Glomerular visceral epithelial cell (primary cell): ENCODE measurements around the gene BCAN.
A peak's percentile ranks its signal among the peaks of the same experiment; 100 is the strongest.

Source experiments
- DNase-seq: peaks from one replicate; pipeline ENCODE4 v3.0.0-alpha.2; 2016; ENCODE audit errors: extremely low spot score

Gene BCAN

DNA sequence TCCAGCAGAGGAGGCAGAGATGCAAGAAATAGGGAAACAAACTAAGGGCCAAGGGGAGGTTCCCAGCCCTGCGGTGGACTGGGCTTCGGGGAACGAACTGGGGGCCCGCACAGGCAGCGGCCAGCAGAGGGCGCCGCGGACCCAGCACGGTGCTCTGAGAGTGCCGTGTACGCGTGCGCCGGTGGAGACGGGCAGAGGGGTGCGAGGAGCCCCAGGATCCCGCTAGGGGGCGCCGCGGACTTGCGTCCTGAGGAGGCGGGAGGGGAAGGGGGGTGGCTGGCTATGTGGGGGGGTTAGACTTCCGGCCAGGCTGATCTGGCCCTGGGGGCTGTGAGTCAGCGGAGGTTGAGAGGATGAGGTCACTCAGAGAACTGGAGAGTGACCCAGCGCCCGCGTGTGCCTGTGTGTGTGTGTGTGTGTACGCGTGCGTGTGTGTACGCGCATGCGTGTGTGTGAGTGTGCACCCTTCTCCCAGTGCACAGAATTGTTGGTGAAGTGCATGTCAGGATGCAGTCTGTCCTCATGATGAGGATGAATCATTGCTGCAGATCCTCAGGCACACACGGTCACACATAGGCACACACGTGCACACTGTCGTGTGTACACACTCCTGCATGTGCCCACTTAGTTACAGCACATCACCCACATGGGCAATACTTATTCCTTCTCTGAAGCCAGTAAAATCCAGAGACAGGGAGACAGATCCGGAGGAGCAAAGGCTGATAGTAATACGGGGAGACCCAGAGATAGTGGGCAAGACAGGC lies 18.3 kb downstream of the BCAN start:
- peak; percentile 99 for DNase-seq

DNA sequence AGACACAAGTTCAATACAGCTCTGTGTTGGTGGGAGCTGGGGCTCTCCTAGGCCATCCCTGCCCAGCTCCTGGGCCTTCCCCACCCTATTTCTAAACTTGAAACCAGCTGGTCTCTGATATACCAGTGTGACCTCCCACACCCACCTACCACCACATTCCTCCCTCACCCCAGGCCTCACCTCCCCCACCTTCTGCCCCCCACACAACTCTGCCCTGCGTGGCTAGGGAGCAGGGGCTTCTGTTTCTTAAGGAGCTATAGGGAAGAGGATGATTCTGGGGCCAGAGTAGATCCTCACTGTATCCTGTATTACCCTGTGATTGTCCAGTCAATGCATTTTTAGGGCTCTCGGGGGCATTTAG lies 18.8 kb downstream of the BCAN start:
- no peak for DNase-seq

DNA sequence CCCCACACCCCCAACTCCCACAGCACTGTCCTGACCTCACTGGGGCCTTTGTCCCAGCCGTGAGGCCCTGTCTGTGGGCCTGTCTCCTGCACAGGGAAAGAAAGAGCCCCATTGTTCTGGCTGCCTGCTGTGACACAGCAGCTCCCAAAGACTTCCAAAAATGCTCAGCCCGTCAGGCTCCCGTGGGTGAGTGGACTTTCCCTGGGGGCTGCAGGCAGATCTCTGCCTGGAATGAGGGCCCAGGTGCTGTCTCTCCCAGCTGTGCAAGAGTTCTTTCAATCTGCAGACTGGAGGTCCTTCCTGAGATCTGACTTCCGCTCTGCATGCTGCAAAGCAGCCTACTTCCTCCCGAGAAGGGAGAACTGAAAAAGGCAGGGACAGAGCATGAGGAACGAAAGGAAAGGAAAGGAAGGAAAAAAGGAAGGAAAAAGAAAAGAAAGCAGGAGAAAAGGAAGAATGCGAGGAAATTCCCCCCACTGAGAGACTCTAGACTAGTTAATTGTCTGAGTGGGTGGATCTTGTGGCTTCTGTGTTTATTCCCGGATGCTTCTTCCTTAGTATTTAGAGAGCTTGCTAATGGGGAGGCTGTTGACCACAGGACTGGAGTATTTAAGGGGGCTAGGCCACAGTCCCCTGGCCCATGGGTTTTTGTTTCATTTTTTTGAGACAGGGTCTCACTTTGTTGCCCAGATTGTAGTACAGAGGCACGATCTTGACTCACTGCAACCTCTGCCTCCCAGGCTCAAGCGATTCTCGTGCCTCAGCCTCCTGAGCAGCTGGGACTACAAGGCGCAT lies 20.3 kb downstream of the BCAN start:
- DNase-seq: no peak

DNA sequence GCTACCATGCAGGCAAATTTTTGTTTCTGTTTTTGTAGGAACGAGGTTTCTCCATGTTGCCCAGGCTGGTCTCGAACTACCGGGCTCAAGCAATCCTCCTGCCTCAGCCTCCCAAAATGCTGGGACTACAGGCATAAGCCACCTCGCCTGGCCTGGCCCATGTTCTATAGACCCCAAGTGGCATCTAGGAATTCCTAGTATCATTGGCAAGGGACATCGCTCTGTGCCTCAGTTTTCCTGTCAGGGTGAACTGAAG lies 20.8 kb downstream of the BCAN start:
- DNase-seq: no peak

DNA sequence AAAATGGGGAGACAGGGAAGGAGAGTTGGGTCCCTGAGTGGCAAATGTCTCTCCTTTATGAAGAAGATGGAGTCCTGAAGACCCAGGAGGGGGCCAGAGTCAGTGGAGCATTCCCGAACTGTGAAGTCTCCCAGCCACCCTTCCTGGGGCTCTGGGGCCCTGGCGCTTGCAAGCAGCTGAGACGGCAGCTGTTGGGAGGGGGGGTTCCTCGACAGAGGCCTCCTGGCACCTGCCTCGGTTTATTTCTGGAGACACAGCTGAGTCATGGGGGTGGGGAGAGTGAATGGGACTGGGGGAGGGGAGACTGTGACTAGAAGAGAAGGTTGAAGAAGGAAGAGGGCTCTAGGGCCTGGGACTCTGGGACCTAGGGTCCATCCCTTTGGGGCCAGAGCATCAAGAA lies 21.3 kb downstream of the BCAN start:
- peak; percentile 20 for DNase-seq

DNA sequence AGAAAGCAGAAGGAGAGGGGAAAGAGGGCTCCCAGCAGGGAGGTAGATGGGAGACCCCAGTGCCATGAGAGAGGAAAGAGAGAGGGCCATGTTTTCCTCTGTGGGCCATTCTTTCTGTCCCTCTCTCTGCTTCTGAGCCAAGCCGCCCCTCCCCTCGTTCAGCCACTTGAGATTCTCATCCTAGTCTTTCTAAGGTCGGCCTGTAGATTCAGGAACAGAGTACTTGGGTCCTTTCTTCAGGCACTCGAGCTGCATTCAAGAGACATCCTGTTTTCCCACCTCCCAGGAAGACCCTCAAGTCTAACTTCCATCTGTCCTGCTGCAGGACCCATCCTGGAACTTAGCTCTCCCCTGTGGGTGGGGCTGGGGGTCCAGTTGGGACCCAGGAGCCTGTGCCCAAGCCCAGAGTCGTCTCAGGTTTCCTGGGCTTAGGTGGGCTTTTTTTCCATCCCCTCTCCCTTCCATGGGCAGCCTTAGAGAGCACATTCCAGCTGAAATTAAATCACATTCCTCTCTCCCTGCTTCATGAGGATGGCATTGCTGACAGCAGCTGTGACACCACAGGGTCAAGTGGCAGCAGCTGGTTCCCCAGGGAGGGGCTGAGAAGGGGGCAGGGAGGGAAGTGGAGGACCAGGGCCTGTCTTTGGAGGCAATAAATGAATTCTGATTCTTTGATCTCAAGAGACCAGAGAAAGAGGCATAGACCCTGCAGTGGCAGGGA lies 22.3 kb downstream of the BCAN start:
- peak; percentile 26 for DNase-seq

DNA sequence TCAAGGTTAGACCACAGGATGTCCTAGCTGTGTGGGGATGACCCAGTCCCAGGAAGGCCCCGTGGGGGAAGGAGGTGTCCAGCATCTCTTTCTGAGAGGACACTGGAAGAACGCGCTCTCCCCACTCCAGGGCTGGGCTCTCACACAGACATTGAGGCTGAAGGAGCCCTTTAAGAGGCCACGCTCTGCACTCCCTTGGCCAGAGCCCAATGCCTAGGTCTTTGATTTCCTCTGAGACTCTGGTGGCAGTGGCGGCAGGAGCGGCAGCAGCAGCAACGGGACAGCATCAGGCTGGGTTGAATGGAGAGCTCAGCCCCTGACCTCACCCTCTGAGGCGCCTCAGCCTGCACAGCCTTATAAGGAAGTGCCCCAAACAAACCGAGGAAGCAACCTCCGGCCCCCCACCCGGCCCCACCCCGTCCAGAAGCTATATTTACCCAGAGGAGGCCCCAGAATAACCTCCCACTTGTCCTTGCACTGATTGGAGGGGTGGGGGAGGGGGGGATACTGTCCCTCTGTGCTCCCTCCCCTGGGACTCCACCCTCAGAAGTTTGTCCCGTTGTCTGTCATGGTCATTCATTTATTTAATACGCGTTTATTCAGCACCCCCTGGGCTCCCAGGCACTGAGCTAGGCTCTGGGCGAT lies 23.0 kb downstream of the BCAN start:
- peak; percentile 20 for DNase-seq

DNA sequence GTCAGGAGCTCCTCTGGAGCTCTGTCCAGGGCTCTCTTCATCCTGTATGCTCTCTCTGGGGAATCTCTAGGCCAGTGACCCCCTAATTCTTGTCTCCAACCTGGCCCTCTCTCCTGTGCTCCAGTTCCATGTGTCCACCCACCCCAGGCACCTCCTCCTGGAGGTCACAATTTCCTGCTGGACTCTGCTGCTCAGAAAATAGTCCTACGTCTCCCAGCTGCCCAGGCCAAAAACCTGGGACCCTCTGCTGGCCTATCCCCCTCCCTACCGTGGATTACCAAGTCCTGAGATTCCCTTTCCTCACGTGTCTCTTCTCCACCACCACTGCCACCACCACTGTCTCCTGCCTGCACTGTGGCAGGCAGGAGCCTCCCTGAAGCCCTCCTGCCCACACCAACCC lies 23.6 kb downstream of the BCAN start:
- DNase-seq: no peak

DNA sequence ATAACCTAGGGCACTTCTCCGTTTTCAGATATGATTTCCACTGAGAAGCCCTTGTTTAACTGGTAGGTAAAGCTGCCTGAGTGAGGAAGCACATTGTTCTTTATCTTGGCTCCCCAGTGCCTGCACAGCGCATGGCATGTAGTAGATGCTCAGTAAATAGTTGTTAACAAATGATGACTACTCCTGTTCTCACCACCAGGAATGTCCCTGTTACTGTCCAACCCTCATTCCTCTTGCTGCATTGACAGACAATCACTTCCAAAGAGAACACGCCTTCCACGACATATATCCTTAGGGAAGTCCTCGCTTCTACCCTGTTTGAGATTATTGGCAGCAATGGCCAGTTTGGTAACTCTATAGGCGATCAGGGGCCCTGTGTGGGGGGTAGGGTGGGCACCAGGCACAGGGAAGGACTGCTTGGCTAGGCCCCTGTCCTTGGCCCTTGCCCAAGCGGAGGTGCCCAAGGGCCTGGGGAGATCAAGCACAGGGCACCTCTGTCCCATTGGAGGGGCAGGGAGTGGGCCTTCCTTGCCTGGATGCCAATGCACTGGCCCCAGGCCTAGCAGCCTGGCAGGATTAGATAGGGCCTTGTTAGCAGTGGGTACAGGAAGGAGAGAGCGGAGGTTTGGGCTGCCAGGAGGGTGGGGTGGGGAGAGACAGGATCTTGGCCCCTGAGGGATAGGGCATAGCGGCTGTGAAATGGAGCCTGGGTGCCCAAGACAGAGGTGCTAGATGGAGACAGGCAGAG lies 25.1 kb downstream of the BCAN start:
- no peak for DNase-seq

DNA sequence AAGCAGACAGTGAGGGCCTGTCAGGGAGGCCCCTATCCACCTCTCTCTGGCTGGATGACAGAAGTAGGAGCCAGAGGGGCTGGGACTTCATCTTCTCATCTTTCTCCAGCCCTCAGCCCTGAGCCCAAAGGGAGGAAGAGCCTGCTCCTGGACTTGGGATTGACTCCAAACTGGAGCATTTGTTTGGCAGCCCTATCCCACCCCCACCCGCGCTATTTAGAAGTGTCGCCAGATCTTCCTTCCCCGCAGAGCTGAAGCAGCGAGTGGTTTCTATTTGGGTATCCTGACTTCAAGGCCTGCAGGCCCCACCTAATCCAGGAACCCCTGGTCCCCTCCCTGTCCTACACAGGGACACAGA lies 25.7 kb downstream of the BCAN start:
- DNase-seq: no peak

DNA sequence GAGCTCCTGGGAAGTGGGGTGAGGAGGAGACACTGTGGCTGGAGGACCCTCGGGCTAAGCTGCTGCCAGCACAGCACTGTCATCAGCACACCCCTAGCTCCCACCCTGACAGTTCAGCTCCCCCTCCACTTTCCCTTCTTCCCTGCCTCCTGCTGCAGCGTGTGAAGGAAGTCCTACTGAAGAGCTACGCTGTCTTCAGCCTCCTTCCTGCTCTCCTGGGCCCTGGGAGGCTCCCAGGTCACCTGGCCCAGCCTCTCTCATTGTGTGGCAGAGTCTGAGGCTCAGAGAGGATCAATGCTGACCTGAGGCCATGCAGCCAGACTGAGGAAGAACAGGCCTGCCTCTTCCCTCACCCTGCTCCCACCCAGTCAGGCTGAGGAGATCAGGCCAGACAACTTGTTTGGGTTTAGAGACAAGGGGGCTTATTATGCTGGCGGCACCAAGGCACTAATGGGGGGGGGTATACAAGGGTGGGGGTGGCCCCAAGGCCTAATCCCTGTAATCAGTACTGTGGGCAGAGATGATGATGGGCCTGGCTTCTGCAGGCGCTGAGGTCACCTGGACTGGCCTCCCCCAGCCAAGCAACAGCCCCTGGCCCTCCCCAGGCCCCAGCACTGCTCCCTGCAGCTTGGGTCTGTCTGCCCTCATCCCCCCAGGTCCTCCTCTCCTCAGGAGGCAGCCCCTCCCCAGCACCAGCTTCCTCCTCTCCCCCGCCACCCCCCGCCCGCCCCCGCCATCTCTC lies 26.2 kb downstream of the BCAN start:
- DNase-seq: no peak

DNA sequence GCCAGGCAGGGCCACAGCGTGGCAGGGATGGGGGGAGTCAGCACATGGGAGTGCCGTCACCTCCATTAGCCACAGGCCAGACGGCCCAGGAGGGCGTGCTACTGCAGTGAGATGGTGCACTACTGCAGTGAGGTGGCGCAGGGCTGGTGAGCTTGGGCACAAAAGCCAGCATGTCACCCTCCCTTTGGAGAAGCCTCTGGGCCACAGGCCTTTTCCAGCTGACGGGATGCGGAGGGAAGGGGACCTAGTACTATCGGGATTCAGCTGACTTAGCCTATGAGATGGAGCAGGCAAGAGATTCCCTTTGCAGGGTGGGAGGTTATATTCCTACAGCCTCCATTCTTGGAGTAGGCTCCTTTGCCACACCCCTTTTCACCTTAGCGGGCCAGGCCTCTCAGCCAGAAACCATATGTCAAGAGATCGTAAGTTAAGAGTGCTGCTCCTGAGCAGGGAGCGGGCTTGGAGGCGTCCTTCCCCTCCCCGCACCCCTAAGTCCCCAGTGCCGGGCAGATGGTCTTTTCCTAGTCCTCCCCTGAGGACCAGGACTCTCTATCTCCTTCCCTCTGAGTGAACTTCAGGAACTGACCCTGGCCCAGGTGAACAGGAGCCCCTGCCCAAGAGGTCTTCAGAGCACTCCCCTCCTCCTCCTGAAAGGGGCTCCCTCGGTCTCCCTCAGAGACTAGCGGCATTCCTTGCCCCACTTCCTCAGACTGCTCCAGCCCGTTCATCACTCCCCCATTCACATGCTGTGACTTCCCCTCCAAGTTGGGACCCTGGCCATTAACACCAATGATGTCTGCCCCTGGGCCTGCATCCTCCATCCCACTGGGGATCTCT lies 27.1 kb downstream of the BCAN start:
- DNase-seq: no peak

DNA sequence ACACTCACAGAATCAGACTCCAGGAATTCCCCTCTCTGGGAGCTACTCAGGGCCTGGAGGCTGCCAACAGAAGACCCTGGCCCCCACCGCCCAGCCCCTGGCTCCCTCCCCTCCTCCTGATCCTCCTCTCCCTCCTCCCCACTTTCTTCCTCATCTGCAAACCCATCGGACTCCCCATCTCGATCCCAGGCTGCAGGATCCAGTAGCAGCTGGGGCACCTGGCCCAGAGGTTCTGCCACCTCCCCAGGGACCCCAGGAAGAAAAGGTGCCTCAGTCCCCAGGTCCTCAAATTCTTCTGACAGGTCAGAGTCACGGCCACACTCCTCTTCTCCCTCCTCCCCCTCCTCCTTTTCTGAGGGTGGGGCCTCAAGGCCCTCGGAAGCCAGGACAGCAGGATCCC lies 27.9 kb downstream of the BCAN start:
- no peak for DNase-seq

DNA sequence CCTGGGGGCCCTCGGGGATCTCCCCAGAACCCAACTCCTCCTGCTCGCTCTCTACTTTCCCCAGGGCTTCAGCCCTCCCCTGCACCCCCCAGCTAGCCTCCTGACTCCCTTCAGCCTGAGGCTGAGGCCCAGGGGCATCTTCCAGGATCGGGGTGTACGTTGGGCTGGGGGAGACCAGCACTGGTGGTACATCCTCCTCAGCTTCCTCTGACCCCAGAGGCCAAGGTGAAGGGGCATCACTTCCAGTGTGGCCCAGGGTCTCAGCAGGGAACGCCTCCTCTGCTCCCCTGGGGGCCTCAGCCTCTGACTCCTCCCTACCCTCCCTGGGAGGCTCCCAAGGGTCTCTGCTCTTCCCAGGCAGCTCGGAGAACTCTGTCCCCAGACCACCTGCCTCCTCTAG lies 28.4 kb downstream of the BCAN start:
- DNase-seq: no peak

DNA sequence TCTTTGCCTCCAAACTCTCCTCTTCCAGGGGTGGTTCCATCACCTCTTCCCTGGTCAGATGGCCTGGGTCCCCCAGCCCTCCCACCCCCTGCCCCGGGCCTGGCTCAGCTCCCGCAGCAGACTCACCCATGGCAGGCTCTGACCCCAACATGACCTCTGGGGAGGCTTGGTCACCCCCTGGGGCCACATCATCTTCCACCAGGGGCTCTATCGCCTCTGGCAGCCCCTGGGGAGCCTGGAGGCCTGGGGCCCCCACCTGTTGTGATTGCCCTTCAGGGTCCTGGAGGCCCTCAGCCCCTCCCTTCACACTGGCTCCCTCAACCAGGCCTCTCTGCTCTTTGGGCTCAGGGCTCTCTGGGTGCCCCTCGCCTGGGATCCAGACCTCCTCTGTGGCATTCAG lies 28.9 kb downstream of the BCAN start:
- no peak for DNase-seq

DNA sequence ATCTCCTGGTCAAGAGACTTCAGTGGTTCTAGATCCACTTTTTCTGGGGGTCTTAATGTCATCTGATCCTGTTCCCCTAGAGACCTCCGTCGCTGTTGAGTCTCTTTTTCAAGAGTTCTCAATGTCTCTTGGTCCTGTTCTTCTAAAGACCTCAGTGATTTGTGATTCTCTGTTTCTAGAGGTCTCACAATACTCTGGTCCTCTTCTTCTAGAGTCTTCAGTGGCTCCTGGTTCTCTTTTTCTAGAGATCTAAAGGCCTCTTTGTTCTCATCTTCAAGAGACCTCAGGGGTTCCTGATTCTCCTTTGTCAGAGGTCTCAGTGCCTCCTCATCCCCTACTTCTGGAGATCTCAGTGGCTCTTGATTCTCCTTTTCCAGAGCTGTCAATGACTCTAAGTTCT lies 29.9 kb downstream of the BCAN start:
- no peak for DNase-seq

DNA sequence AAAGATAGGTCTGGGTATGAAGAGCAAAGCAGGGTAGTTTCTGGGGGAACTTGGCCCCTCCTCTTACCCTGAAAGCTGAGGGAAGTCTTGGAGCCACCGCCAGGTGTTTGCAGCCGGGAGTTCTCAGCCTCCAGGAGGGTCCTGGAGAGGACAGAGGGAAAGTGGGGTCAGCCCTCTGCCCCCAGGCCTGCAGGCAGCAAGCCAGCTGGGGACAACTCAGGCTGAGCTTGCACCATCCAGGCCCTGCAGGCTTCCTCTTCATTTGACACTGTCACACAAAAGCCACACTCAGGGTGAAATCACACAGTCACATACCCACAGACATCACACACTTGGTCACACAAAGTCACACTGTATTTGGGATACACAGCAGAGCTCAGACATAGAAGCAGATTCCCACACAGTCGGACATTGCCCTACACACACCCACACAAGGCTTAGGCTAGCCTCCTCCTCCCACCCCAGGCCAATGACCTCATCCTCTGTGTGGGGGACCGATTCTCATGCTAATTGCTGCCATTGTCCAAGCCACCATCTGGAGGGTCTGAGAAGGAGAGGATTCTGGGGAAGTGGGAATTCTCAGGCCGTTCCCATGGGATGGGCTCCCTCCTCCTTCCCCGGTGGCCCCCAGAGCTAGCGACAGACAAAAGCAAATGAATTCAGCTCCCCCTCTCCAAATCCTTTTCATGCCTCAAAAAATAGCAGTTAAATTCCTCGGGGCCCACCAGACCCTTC lies 31.6 kb downstream of the BCAN start:
- DNase-seq: peak; percentile 51

DNA sequence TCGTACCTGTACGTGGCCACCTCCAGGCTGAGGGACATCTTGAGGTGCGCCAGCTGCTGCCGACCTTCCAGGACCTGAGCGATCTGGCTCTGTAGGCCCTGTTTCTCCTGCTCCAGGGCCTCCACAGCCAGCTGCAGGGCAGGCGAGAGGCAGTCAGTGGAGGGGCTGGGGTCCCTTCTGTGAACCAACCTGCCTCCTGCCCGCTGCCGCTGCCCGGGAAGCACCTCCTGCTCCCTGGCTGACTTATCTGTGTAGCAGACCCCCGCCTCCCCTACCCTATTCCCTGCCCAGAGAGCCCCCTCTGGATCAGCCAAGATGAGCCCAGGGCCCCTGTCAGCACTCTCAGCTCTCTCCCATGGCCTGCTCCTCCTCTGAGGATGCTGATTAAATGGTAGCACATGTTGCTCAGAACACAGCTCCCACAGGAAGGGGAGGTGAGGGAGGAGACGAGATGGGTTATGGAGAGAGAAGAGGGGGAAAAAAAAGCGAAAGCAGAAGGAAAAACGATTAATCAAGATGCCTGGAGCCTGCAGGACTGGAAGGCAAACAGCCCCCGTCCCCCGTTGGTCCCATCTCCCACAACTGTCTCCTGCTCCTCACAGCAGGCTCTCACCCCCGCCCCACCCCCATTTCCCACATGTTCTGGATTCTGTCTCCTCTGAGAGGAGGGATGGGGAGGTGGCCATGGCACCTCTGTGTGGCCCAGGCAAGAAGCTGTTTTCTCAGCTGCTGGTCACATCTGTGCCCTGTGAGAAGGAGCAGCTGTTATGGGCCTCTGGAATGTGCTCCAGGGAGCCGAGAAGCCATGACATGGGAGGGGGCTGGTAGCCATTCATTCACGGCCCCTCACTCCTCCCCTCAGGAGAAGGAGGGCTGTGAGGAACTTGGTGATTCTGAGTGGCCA lies 33.5 kb downstream of the BCAN start:
- no peak for DNase-seq
